Skeletal muscle tissue (tissue), 4 donors: Measurements from ENCODE around the gene RTN4RL2. TPM values are rescaled to one million over a fixed set of nuclear protein-coding genes. Genes with fewer than 3 reads are reported as not detected.

Experiments
- H3K27ac ChIP-seq: one replicate; pipeline ENCODE4 v1.7.0; 2013; ENCODE audit warnings: mild to moderate bottlenecking, low read depth, low read length, inconsistent platforms
- H3K27me3 ChIP-seq, 3 donors: one replicate each; pipeline ENCODE4 v1.7.0; 2013; ENCODE audit warnings: low read length in 3 of 3; ENCODE audit not compliant: control insufficient read depth in 3 of 3, insufficient read depth in 3 of 3
- H3K36me3 ChIP-seq, 3 donors: one replicate each; pipeline ENCODE4 v1.7.0; 2013; ENCODE audit warnings: low read length in 3 of 3; ENCODE audit not compliant: control insufficient read depth in 3 of 3, insufficient read depth in 3 of 3
- H3K4me1 ChIP-seq, 3 donors: one replicate each; pipeline ENCODE4 v1.7.0; 2013; ENCODE audit warnings: low read length in 3 of 3, mild to moderate bottlenecking in 3 of 3; ENCODE audit not compliant: control insufficient read depth in 3 of 3, insufficient read depth in 3 of 3
- H3K4me3 ChIP-seq, 3 donors: one replicate each; pipeline ENCODE4 v1.7.0; 2013; ENCODE audit warnings: low read length in 3 of 3
- H3K9ac ChIP-seq, 3 donors: one replicate each; pipeline ENCODE4 v1.7.0; 2013; ENCODE audit warnings: low read length in 3 of 3, mild to moderate bottlenecking in 3 of 3, moderate library complexity in 2 of 3, low read depth in 1 of 3
- H3K9me3 ChIP-seq, 3 donors: one replicate each; pipeline ENCODE4 v1.7.0; 2013; ENCODE audit warnings: low read length in 3 of 3; ENCODE audit not compliant: control insufficient read depth in 3 of 3
- total RNA-seq: library from RNA; depleted of rRNA; stranded (reverse); fragments of >200 nt; gene quantifications from one replicate; pipeline ENCODE4 v1.2.3, GENCODE V29; 2014
- donor health status: Osteomylitis.

The RTN4RL2 gene
- total RNA-seq, 1 donor from 2014 or later, result not detected

DNA sequence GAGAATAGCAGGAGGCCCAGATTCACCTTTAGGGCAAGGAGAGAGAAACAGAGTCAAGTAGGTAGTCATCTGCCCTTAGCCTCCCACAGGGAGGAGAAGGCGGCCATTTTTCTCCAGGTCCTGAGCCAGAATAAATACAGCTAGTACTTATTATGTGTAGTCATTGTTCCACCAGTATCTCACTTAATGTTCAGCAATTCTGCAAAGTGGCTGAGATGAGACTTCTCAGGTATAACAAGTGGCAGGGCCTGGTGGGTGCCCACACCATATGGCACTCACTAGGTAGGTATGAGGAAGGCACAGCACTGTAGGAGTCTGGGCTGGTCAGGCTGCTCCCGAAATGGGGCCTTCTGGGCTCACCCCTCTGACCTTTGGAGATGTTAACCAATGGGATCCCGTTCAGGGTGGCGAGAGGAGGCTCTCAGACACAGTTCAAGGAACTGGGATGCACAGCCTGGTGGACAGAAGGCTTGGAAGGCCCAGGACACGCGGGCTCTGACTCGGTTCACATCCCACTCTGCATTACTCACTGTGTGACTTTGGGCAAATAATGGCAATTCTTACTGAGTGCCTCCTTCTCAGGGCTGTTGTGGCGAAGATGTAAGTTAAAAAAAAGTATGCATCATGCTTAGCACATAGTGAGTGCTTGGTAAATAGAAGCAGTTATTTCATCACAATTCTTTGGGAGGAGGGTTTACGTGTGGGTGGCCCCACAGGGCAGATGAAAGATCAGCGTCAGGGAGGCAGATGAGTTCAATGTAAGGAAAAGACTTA lies 25.1 kb downstream of the RTN4RL2 start:
- Histone ChIP-seq H3K9me3 (no peaks in the 10 kb centered on the region), H3K27me3 (peaks cover 0 to 9% (median 6%) of the 10 kb centered on the region in 3 donors), H3K27ac (no peak overlapping the region), H3K36me3 (peaks cover 30 to 46% (median 31%) of the 10 kb centered on the region in 3 donors), H3K4me1 (peaks cover 31 to 36% (median 31%) of the 10 kb centered on the region in 3 donors), H3K4me3 (no peak overlapping the region), H3K9ac (no peak overlapping the region)

DNA sequence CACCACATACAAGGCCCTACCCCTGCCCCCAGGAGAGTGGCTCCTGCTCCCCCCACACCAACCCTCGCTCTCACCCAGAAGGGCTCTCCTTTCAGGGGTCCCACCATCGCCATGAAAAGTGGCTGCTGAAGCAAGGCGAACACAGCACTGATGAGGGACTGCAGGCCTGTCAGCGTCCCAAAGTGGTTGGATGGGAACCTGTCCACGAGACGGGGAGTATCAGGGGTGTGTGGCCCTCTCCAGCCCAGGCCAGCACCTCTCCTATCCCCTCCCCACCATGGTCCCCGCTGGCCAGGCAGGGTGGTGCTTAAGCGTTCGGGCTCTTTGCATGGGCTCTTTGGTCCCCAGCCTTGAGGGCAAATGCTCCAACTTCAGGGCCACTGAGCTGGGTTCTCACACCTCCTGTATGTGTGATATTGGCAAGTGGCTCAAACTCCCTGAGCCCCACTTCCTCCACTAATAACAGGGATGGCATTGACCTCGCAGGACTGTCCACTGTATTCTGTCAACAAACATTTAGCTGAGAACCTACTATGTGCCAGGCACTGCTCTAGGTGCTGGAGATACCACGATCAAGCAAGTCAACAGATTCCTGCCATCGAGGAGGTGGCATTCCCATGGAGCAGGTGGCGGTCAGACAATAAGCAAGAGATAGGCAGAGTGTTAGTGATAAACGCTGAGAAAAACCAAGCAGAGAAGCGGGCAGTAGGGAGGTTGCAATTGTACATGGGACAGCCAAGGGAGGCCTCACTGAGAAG lies 26.9 kb downstream of the RTN4RL2 start:
- Histone ChIP-seq H3K27me3 (peaks cover 0 to 6% (median 3%) of the 10 kb centered on the region in 3 donors), H3K36me3 (peaks cover 34 to 59% (median 43%) of the 10 kb centered on the region in 3 donors), H3K27ac (peak overlapping the region; percentile 69), H3K4me1 (peaks cover 31 to 47% (median 38%) of the 10 kb centered on the region in 3 donors), H3K9ac (peak overlapping the region in 2 of 3 donors; percentile 0 to 42), H3K4me3 (no peak overlapping the region), H3K9me3 (no peaks in the 10 kb centered on the region)

DNA sequence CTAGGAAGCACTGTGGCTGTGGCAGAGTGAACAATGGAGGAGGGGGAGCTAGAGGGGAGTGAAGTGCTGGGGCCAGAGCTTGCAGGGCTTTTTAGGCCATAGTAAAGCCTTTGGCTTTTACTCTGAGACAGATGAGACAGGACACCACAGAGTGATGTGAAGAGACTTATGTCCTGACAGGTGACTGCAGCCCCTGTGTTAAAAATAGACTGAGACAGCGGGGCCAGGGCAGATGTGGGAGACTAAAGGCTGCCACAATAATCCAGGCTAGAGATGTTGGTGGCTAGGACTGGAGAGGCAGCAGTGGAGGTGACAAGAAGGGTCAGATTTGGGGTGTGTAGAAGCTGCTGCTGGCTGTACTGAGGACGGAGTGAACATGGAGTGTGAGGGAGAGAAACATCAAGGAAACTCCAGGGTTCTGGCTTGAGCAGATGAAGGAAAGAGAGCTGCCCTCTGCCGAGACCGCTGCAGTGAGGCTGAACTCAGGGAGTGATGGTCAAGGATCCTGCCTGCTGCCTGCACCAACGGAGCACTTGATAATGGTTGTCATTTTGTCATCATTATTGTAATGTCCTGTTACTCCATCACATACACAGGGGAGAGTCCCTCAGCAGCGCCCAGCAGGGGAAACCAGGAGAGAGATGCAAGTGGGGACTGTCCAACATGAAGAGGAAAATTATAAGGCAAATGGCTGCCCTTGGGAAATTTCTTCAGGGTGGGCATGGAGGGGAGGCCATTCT lies 27.8 kb downstream of the RTN4RL2 start:
- H3K36me3 ChIP-seq, result peaks cover 34 to 59% (median 43%) of the 10 kb centered on the region in 3 donors
- H3K9ac ChIP-seq, result peak overlapping the region; percentile 0 to 42 (median 36)
- H3K27ac ChIP-seq, result peak overlapping the region; percentile 69
- H3K4me1 ChIP-seq, result peaks cover 27 to 46% (median 35%) of the 10 kb centered on the region in 3 donors
- H3K27me3 ChIP-seq, result peaks cover 0 to 3% (median 0%) of the 10 kb centered on the region in 3 donors
- no peaks in the 10 kb centered on the region for H3K9me3 ChIP-seq
- peak overlapping the region in 2 of 3 donors; percentile 24 to 53 for H3K4me3 ChIP-seq

DNA sequence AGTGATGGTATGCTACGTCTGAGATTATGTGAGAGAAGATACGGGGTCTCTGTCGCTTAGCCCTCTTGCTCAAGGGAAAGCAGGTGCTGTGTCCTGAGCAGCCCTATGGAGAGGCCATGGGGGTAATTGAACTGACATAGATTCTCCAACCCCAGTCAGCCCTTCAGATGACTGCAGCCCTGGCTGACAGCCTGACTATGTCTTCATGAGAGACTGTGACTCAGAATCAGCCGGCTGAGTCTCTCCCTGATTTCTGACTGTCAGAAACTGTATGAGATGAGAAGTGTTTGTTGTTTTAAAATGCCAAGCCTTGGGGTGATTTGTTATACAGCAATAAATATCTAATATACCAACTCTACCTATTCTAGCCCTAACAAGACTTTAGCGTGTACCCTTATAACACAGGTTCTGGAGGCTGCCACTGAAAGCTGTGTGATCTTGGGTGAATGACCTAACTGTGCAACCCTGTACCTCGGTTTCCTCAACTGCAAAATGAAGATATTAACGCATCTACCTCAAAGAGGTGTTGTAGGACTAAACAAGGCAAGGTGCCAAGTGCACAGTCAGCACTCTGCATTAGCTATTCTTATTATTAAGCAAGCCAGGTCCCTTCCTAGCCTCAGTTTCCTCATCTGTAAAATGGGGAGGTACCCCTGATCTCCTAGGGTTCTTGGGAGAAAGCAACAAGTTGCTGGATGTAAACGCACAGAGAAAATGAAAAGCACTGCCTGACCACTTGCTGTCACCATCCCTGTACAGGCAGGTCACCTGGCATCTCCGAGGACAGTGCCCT lies 30.3 kb downstream of the RTN4RL2 start:
- Histone ChIP-seq H3K36me3 (peaks cover 20 to 45% (median 31%) of the 10 kb centered on the region in 3 donors), H3K9ac (peak overlapping the region in 1 of 3 donors; percentile 33), H3K27ac (no peak overlapping the region)

DNA sequence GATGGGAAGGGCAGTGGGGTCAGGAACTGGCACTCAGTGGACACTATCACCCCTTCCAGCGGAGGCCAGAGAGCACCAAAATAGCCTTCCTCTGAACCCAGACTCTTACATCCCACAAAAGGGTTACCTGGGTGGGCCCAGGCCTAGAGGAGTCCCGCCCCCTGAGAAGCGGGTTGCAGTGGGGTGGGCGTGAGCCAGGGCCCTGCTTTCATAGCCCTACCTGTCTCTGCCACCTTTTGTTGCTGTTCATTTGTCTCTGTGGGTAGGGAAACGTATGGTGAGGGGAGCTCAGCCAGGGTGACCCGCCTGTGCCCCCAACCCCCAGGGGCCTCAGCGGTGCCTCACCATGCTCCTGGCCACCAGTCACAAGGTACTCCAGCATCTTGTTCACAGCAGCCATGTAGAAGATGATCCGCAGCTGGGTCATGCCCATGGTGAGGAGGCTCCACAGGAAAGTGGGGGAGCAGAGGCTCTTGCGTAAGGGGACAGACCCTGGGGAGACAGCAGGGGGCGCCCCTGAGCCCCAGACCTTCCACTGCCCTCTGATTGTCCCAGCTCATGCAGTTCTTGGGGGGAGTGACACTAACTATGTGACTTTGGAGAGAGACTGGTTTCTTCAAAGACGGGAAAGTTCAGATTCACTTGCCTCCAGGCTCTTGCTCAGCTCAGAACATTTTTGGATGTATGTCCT lies 31.2 kb downstream of the RTN4RL2 start:
- H3K9me3 ChIP-seq, result no peaks in the 10 kb centered on the region
- no peak overlapping the region for H3K27ac ChIP-seq
- peaks cover 24 to 56% (median 43%) of the 10 kb centered on the region in 3 donors for H3K4me1 ChIP-seq
- no peaks in the 10 kb centered on the region for H3K27me3 ChIP-seq
- H3K36me3 ChIP-seq, result peaks cover 16 to 47% (median 31%) of the 10 kb centered on the region in 3 donors
- peak overlapping the region in 1 of 3 donors; percentile 33 for H3K9ac ChIP-seq
- H3K4me3 ChIP-seq, result no peak overlapping the region

More for the DNA sequence above, 30.3 kb downstream of the RTN4RL2 start:
- Histone ChIP-seq H3K9me3 (no peaks in the 10 kb centered on the region), H3K27me3 (no peaks in the 10 kb centered on the region), H3K4me1 (peaks cover 24 to 56% (median 43%) of the 10 kb centered on the region in 3 donors), H3K4me3 (no peak overlapping the region)

DNA sequence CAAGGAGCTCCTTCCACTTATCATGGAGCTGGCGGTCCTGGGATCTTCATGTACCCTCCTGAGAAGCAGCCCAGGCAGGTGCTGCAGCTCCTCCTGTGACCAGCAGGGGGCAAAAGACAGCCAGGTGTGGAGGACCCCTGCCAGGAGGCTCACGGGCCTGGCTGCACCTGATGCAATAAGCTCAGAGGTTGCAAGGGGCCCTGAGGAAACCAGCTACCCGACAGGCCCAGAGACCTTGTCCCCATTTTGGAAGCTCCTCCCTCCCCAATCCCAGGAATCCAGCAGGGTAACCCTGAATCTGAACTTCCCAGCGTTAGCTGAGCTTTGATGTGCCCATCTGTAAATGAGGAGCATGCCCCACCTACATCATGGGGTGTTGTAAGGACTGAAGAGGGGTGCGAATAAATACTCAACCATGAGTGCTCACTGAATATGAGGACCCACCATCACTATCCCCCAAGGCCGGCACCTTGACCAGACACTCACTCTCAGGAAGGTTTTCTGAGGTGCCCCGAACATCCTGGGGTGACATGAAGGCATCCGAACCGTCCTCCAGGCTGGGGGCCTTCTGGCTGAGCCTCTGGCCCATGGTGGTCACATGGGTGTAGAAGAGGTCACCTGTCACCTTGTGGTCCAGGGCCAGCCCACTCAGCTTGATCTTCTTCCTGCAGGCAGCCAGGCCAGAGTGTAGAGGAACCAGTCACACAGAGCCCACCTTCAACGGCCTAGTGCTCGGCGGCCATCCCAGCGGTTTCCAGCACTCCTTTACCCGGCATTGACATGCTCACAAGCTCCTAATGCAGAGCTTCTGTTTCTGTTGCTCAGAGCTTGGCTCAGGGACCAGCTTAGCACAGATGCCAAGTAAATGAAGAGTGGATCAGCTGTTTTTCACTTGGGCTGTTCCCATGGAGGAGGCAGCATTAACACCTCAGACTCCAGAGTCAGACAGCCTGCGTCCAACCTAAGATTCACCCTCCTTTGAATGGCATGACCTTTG lies 33.5 kb downstream of the RTN4RL2 start:
- H3K27ac ChIP-seq, result peak overlapping the region; percentile 11
- H3K36me3 ChIP-seq, result peaks cover 10 to 38% (median 34%) of the 10 kb centered on the region in 3 donors
- H3K27me3 ChIP-seq, result no peaks in the 10 kb centered on the region
- H3K9me3 ChIP-seq, result no peaks in the 10 kb centered on the region
- H3K4me3 ChIP-seq, result no peak overlapping the region
- peaks cover 12 to 41% (median 28%) of the 10 kb centered on the region in 3 donors for H3K4me1 ChIP-seq
- peak overlapping the region; percentile 17 to 65 (median 52) for H3K9ac ChIP-seq

DNA sequence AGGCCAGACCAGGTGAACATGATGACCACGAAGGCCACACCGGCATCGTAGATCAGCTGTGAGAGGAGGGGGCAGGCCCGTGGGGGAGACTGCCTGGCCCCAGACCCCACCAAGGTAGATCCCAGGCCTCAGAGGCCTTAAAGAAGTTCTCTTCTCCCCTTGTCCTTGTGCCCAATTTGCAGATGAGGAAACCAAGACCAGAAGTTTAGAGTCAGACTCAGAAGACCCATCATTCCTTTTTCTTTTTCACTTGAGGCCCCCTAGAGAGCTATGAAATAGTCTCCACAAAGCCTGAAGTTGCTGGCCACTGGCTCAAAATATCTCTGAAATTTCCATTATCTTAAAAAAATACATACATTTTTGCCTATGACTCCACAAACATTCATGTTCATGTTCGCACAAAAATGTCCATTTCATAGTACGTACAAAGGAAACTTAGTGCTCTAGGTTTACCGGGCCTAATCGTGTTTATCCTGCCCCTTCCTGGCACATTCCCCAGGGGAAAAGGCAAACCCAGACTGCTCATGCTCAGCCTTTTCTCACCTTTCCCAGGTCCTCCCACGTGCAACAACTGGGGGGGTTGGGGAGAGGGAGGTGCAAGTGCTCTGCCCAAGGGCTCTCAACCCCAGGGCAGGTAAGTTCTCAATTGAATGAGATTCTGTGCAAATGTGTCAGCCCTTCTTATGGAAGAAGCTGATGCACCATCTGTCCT lies 35.9 kb downstream of the RTN4RL2 start:
- Histone ChIP-seq H3K27ac (no peak overlapping the region), H3K9ac (no peak overlapping the region), H3K4me1 (peaks cover 28 to 53% (median 47%) of the 10 kb centered on the region in 3 donors), H3K36me3 (peaks cover 6 to 24% (median 18%) of the 10 kb centered on the region in 3 donors), H3K27me3 (no peaks in the 10 kb centered on the region), H3K4me3 (no peak overlapping the region), H3K9me3 (no peaks in the 10 kb centered on the region)
